K562 (cell line): Measurements from ENCODE around the gene ACAP3. TPM values are rescaled to one million over a fixed set of nuclear protein-coding genes. Genes with fewer than 3 reads are reported as not detected.

Experiments
- ATF1 ChIP-seq, 2 experiments: fragments of 450-650 bp in 1 of 2; IDR thresholded peaks; 2 replicates each; pipeline ENCODE4 v1.6.1; 2016; ENCODE audit warnings: missing compliant biosample characterization in 1 of 2, missing genetic modification characterization in 1 of 2
- BDP1 ChIP-seq: IDR thresholded peaks from 3 replicates; pipeline ENCODE4 v1.6.1; 2011; ENCODE audit not compliant: insufficient read length, insufficient read depth
- DMBX1 ChIP-seq: fragments of 250-450 bp; sonication (Bioruptor Pico); IDR thresholded peaks from 2 replicates; pipeline ENCODE4 v1.8.0; 2022; ENCODE audit warnings: inconsistent platforms, mild to moderate bottlenecking, moderate library complexity, borderline replicate concordance
- HMG20B ChIP-seq: fragments of 250-450 bp; sonication (Bioruptor Pico); IDR thresholded peaks from 2 replicates; pipeline ENCODE4 v1.5.0; 2021; ENCODE audit warnings: mild to moderate bottlenecking
- HNRNPLL ChIP-seq: fragments of 200-400 bp; formaldehyde crosslinking; IDR thresholded peaks from 2 replicates; pipeline ENCODE4 v1.6.1; 2017; ENCODE audit warnings: low read length, low read depth, mild to moderate bottlenecking; ENCODE audit not compliant: poor library complexity, severe bottlenecking
- JUNB ChIP-seq: fragments of 450-650 bp; formaldehyde crosslinking; conservative IDR thresholded peaks from 2 replicates; pipeline ENCODE4 v1.4.0; 2020; ENCODE audit warnings: mild to moderate bottlenecking
- MCM5 ChIP-seq: fragments of 450-650 bp; IDR thresholded peaks from 2 replicates; pipeline ENCODE4 v1.6.1; 2016; ENCODE audit warnings: low read depth
- NFYB ChIP-seq: IDR thresholded peaks from 2 replicates; pipeline ENCODE4 v1.6.1; 2011; ENCODE audit warnings: mild to moderate bottlenecking, moderate library complexity; ENCODE audit not compliant: insufficient read length; ENCODE audit errors: extremely low read depth
- RBFOX2 ChIP-seq: fragments of 200-400 bp; formaldehyde crosslinking; IDR thresholded peaks from 2 replicates; pipeline ENCODE4 v1.6.1; 2017; ENCODE audit warnings: low read depth, mild to moderate bottlenecking, low read length, moderate library complexity
- ZNF124 ChIP-seq: sonication (generic); formaldehyde crosslinking; IDR thresholded peaks from 2 replicates; pipeline ENCODE4 v1.8.1; 2022; ENCODE audit warnings: missing genetic modification reagents
- ZNF263 ChIP-seq: sonication (generic); formaldehyde crosslinking; IDR thresholded peaks from 2 replicates; pipeline ENCODE4 v1.8.0; 2022; ENCODE audit warnings: mild to moderate bottlenecking, missing genetic modification reagents, borderline replicate concordance
- ZNF707 ChIP-seq: fragments of 250-450 bp; sonication (Bioruptor Pico); conservative IDR thresholded peaks from 2 replicates; pipeline ENCODE4 v1.8.0; 2022; ENCODE audit warnings: inconsistent platforms, mild to moderate bottlenecking, moderate library complexity
- polyA plus RNA-seq, 8 experiments: library from polyadenylated mRNA; depleted of rRNA in 4 of 8; stranded (reverse) in 5 of 8; unstranded in 3 of 8; fragments of >200 nt; fragmentation: Nextera tagmentation in 2 of 8; fragmentation: Illumina TruSeq in 1 of 8; extraction: Ambion mirVana in 2 of 8; extraction: Trizol in 1 of 8; gene quantifications; 2 replicates each; pipeline versions ENCODE4 v1.2.1 to v1.2.3, GENCODE V29; 2011 to 2014; ENCODE audit warnings: inconsistent platforms in 1 of 8, missing spikeins in 1 of 8
- total RNA-seq, 7 experiments: library from RNA; depleted of rRNA in 6 of 7; stranded (reverse); fragments of >200 nt in 6 of 7; fragmentation: Illumina TruSeq in 2 of 7; extraction: Trizol in 2 of 7; gene quantifications; 2 replicates each; pipeline versions ENCODE4 v1.2.1 to v1.2.3, GENCODE V29; 2011 to 2021; ENCODE audit warnings: low replicate concordance in 1 of 7
- TF ChIP-seq, protein P1 (sequence below), 2 experiments: fragments of 150-350 bp in 1 of 2; IDR thresholded peaks; 2 replicates each; pipeline ENCODE4 v1.6.1; 2012 to 2016; ENCODE audit warnings: low read depth in 2 of 2, low read length in 2 of 2, mild to moderate bottlenecking in 1 of 2, moderate library complexity in 1 of 2
- TF ChIP-seq, protein P2 (sequence below): sonication (generic); formaldehyde crosslinking; IDR thresholded peaks from 2 replicates; pipeline ENCODE4 v1.8.0; 2022; ENCODE audit warnings: mild to moderate bottlenecking, low read depth, missing genetic modification reagents
- TF ChIP-seq, protein P3 (sequence below): fragments of 450-650 bp; IDR thresholded peaks from 2 replicates; pipeline ENCODE4 v1.6.1; 2016; ENCODE audit warnings: low read depth, mild to moderate bottlenecking, moderate library complexity
- TF ChIP-seq, protein P4 (sequence below): sonication (generic); formaldehyde crosslinking; IDR thresholded peaks from 2 replicates; pipeline ENCODE4 v1.8.0; 2023; ENCODE audit warnings: missing genetic modification reagents, mild to moderate bottlenecking, borderline replicate concordance

The ACAP3 gene
- total and polyA plus RNA-seq, 9 of the 15 experiments (the other 6 are each of a cell fraction or from before 2014, with no cell fraction given) = 0.01 to 49.0 (median 12.0) TPM

DNA sequence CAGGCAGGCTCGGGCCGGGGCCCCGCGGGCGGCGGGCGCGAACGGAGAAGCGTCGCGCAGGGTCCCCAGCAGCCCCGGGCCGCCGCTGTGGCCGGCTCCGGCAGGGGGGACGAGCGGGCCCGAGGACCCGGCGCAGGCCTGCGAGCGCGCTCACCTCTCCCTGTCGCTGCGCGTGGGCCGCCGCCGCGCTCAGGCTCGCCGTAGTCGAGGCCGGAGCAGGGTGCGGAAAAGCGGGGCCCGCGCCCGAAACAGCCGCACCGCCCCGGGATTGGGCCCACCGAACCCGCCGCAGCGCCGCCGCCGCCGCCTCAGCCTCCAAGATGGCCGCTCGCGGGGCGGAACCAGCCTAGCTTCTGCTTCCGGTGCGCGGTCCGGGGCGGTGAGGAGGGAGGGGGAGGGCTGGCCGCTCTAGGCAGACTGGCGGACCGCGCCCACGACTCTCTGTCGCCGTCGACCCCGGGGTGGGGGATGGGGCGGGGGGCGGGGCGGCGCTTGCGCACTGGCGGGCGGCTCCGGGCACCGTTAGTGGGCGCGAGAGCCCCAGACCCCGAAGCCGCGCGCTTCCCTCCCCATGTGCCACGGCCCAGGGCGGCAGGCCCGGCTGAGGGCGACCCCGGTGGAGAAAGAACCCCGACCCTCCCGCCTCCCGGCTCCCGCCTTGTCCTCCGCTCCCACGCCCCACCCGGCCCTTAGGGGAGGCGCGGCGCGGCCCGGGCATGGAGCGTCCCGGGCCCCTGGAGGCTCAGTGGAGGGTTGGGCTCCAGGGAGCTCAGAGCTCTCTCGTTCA, 34.0 kb downstream of the ACAP3 start, which contains the start of gene UBE2J2 (continued):
- TF ChIP-seq, protein P1, sequence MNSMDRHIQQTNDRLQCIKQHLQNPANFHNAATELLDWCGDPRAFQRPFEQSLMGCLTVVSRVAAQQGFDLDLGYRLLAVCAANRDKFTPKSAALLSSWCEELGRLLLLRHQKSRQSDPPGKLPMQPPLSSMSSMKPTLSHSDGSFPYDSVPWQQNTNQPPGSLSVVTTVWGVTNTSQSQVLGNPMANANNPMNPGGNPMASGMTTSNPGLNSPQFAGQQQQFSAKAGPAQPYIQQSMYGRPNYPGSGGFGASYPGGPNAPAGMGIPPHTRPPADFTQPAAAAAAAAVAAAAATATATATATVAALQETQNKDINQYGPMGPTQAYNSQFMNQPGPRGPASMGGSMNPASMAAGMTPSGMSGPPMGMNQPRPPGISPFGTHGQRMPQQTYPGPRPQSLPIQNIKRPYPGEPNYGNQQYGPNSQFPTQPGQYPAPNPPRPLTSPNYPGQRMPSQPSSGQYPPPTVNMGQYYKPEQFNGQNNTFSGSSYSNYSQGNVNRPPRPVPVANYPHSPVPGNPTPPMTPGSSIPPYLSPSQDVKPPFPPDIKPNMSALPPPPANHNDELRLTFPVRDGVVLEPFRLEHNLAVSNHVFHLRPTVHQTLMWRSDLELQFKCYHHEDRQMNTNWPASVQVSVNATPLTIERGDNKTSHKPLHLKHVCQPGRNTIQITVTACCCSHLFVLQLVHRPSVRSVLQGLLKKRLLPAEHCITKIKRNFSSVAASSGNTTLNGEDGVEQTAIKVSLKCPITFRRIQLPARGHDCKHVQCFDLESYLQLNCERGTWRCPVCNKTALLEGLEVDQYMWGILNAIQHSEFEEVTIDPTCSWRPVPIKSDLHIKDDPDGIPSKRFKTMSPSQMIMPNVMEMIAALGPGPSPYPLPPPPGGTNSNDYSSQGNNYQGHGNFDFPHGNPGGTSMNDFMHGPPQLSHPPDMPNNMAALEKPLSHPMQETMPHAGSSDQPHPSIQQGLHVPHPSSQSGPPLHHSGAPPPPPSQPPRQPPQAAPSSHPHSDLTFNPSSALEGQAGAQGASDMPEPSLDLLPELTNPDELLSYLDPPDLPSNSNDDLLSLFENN (IDR thresholded peaks at IDR 0.05; ENCODE audit: low read depth in 2 of 2, low read length in 2 of 2) = no peak
- TF ChIP-seq, protein P2, sequence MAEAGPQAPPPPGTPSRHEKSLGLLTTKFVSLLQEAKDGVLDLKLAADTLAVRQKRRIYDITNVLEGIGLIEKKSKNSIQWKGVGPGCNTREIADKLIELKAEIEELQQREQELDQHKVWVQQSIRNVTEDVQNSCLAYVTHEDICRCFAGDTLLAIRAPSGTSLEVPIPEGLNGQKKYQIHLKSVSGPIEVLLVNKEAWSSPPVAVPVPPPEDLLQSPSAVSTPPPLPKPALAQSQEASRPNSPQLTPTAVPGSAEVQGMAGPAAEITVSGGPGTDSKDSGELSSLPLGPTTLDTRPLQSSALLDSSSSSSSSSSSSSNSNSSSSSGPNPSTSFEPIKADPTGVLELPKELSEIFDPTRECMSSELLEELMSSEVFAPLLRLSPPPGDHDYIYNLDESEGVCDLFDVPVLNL = 0 out of 2 replicates have a peak, but pooled peaks have one; percentile 60
- peak; percentile 87 for TF ChIP-seq RBFOX2
- TF ChIP-seq, protein P3, sequence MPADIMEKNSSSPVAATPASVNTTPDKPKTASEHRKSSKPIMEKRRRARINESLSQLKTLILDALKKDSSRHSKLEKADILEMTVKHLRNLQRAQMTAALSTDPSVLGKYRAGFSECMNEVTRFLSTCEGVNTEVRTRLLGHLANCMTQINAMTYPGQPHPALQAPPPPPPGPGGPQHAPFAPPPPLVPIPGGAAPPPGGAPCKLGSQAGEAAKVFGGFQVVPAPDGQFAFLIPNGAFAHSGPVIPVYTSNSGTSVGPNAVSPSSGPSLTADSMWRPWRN = no peak
- no peak for TF ChIP-seq ZNF124 (CRISPR knock-in tag)
- peak; percentile 48; the same call in 1 of the 2 replicates for TF ChIP-seq ZNF263 (CRISPR knock-in tag)
- TF ChIP-seq JUNB (CRISPR knock-in tag) = no peak
- no peak for TF ChIP-seq ZNF707 (CRISPR knock-in tag)
- no peak for TF ChIP-seq NFYB
- TF ChIP-seq HMG20B (CRISPR knock-in tag) = no peak
- no peak for TF ChIP-seq ATF1 (CRISPR knock-in tag; IDR thresholded peaks at IDR 0.05)
- no peak for TF ChIP-seq ATF1 (tag; IDR thresholded peaks at IDR 0.05)
- TF ChIP-seq, protein P4, sequence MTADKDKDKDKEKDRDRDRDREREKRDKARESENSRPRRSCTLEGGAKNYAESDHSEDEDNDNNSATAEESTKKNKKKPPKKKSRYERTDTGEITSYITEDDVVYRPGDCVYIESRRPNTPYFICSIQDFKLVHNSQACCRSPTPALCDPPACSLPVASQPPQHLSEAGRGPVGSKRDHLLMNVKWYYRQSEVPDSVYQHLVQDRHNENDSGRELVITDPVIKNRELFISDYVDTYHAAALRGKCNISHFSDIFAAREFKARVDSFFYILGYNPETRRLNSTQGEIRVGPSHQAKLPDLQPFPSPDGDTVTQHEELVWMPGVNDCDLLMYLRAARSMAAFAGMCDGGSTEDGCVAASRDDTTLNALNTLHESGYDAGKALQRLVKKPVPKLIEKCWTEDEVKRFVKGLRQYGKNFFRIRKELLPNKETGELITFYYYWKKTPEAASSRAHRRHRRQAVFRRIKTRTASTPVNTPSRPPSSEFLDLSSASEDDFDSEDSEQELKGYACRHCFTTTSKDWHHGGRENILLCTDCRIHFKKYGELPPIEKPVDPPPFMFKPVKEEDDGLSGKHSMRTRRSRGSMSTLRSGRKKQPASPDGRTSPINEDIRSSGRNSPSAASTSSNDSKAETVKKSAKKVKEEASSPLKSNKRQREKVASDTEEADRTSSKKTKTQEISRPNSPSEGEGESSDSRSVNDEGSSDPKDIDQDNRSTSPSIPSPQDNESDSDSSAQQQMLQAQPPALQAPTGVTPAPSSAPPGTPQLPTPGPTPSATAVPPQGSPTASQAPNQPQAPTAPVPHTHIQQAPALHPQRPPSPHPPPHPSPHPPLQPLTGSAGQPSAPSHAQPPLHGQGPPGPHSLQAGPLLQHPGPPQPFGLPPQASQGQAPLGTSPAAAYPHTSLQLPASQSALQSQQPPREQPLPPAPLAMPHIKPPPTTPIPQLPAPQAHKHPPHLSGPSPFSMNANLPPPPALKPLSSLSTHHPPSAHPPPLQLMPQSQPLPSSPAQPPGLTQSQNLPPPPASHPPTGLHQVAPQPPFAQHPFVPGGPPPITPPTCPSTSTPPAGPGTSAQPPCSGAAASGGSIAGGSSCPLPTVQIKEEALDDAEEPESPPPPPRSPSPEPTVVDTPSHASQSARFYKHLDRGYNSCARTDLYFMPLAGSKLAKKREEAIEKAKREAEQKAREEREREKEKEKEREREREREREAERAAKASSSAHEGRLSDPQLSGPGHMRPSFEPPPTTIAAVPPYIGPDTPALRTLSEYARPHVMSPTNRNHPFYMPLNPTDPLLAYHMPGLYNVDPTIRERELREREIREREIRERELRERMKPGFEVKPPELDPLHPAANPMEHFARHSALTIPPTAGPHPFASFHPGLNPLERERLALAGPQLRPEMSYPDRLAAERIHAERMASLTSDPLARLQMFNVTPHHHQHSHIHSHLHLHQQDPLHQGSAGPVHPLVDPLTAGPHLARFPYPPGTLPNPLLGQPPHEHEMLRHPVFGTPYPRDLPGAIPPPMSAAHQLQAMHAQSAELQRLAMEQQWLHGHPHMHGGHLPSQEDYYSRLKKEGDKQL = no peak
- no peak for TF ChIP-seq MCM5
- TF ChIP-seq BDP1 = no peak
- TF ChIP-seq DMBX1 (CRISPR knock-in tag) = no peak
- no peak for TF ChIP-seq HNRNPLL
